ENCODE results near the gene KCNH1. TPM values are rescaled to one million over a fixed set of nuclear protein-coding genes. Genes with fewer than 3 reads are reported as not detected.
"Not testable (repeated sequence)": the region's sequence is repeated elsewhere in the genome, so short reads cannot be mapped to it uniquely, and the experiment has no call there.

KCNH1 gene
- total RNA-seq, 1 donor = 41.3 TPM

- no peaks in the 10 kb centered on the region for H3K36me3 ChIP-seq (ENCODE audit: insufficient read depth, low read length)
- no peak for DNase-seq (ENCODE audit: insufficient read length, low spot score, missing footprints)
Measured at GRCh38 chr1:211068976-211069375, 65.0 kb downstream of the KCNH1 start.

GRCh38 chr1:211066781-211067384 lies 67.1 kb downstream of the KCNH1 start:
- Histone ChIP-seq H3K9me3 (ENCODE audit: low read depth, low read length) (no peaks in the 10 kb centered on the region), H3K4me2 (ENCODE audit: insufficient read depth, low read length) (no peak overlapping the region), H3K4me3 (ENCODE audit: insufficient read depth, low read length) (no peak overlapping the region), H3K36me3 (ENCODE audit: insufficient read depth, low read length) (no peaks in the 10 kb centered on the region), H3K27me3 (ENCODE audit: insufficient read depth, low read length) (no peaks in the 10 kb centered on the region), H3K4me1 (ENCODE audit: insufficient read depth, low read length) (no peaks in the 10 kb centered on the region), H4K20me1 (ENCODE audit: insufficient read depth, low read length) (no peaks in the 10 kb centered on the region), H2AFZ (ENCODE audit: low read length) (no peak overlapping the region), H3K27ac (ENCODE audit: low read depth, low read length) (no peak overlapping the region), H3K79me2 (ENCODE audit: insufficient read depth, low read length) (no peaks in the 10 kb centered on the region)
- TF ChIP-seq CTCF (IDR thresholded peaks at IDR 0.05; ENCODE audit: extremely low read depth, low read depth, low read length) = no peak
- no peak for DNase-seq (ENCODE audit: insufficient read length, low spot score, missing footprints)

More at GRCh38 chr1:211068976-211069375, 65.0 kb downstream of the KCNH1 start:
- H2AFZ ChIP-seq (ENCODE audit: low read length) = no peak overlapping the region
- H3K4me3 ChIP-seq (ENCODE audit: insufficient read depth, low read length) = no peak overlapping the region
- H3K4me1 ChIP-seq (ENCODE audit: insufficient read depth, low read length) = no peaks in the 10 kb centered on the region
- no peak for TF ChIP-seq CTCF (IDR thresholded peaks at IDR 0.05; ENCODE audit: extremely low read depth, low read depth, low read length)
- H3K27me3 ChIP-seq (ENCODE audit: insufficient read depth, low read length) = no peaks in the 10 kb centered on the region
- no peaks in the 10 kb centered on the region for H3K79me2 ChIP-seq (ENCODE audit: insufficient read depth, low read length)
- no peak overlapping the region for H3K27ac ChIP-seq (ENCODE audit: low read depth, low read length)
- H4K20me1 ChIP-seq (ENCODE audit: insufficient read depth, low read length) = no peaks in the 10 kb centered on the region
- H3K4me2 ChIP-seq (ENCODE audit: insufficient read depth, low read length) = no peak overlapping the region
- no peaks in the 10 kb centered on the region for H3K9me3 ChIP-seq (ENCODE audit: low read depth, low read length)

- not testable (repeated sequence) for H3K36me3 ChIP-seq (ENCODE audit: insufficient read depth, low read length); H3K4me2 ChIP-seq (ENCODE audit: insufficient read depth, low read length); H3K9me3 ChIP-seq (ENCODE audit: low read depth, low read length); H3K79me2 ChIP-seq (ENCODE audit: insufficient read depth, low read length); H3K27ac ChIP-seq (ENCODE audit: low read depth, low read length); H3K4me3 ChIP-seq (ENCODE audit: insufficient read depth, low read length); H3K4me1 ChIP-seq (ENCODE audit: insufficient read depth, low read length); H2AFZ ChIP-seq (ENCODE audit: low read length); H3K27me3 ChIP-seq (ENCODE audit: insufficient read depth, low read length); H4K20me1 ChIP-seq (ENCODE audit: insufficient read depth, low read length)
- peak; percentile 42 for DNase-seq (ENCODE audit: insufficient read length, low spot score, missing footprints)
Measured at GRCh38 chr1:211041838-211042237, 92.1 kb downstream of the KCNH1 start.

- Histone ChIP-seq H4K20me1 (ENCODE audit: insufficient read depth, low read length) (no peaks in the 10 kb centered on the region), H3K27me3 (ENCODE audit: insufficient read depth, low read length) (no peaks in the 10 kb centered on the region), H3K9me3 (ENCODE audit: low read depth, low read length) (no peaks in the 10 kb centered on the region), H2AFZ (ENCODE audit: low read length) (peak overlapping the region; percentile 80), H3K27ac (ENCODE audit: low read depth, low read length) (peak overlapping the region; percentile 67), H3K4me2 (ENCODE audit: insufficient read depth, low read length) (peak overlapping the region; percentile 33), H3K4me3 (ENCODE audit: insufficient read depth, low read length) (no peak overlapping the region), H3K4me1 (ENCODE audit: insufficient read depth, low read length) (peaks cover 13% of the 10 kb centered on the region), H3K79me2 (ENCODE audit: insufficient read depth, low read length) (no peaks in the 10 kb centered on the region), H3K36me3 (ENCODE audit: insufficient read depth, low read length) (no peaks in the 10 kb centered on the region)
- DNase-seq (ENCODE audit: insufficient read length, low spot score, missing footprints) = peak; percentile 95
- no peak for TF ChIP-seq CTCF (IDR thresholded peaks at IDR 0.05; ENCODE audit: extremely low read depth, low read depth, low read length)
Measured at GRCh38 chr1:211037095-211037494, 96.9 kb downstream of the KCNH1 start.
